ENCODE measurements around the gene MICB. TPM values are rescaled to one million over a fixed set of nuclear protein-coding genes. Genes with fewer than 3 reads are reported as not detected.
"Not testable (repeated sequence)": the region's sequence is repeated elsewhere in the genome, so short reads cannot be mapped to it uniquely, and the experiment has no call there.

Gene MICB
- total RNA-seq, 1 donor = 16.6 TPM

DNA sequence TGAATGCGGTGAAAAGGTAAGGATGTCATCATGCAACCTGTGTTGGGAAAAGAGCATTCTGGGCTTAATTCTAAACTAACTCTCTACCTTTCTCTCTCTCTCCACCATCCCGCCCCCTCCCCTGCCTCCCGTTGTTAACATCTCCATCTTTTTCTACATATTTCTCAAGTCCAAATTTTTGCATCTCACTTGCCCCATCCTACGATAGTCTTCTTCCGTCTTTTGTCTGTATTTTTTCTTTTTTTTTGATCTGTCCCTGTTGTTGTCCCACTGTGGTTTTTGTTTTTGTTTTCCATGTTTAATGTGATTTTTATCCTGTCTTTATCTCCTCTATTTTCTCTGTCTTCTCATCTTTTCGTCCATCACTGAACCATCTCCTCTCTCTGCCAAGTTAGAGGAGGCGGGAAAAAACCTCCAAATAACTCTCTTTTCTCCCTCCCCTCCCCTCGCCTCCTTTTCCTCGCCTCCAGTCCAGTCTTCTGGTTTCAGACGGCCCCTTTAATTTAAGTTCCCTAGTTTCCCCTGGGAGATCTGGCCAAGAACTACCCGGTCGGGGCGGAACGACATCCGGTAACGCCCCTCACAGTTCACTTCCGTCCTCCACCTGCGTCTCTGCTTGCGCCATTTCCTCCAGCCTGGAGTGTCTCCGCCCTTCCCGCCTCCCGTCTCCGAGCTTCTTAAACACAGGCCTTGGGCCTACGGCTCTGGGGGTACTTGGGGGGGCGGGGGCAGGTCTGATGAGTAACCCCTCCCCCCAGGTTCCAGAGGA lies 49.2 kb downstream of the MICB start, which contains the start of gene NFKBIL1:
NFKBIL1 (plus strand) TSS at position 651 of the 769 bp plus-strand sequence; CDS start at position 738, 87 bp downstream.
- peak; percentile 99 for DNase-seq (ENCODE audit: low read depth)
- peak within 1 kb of the TSS; percentile 71 for H3K4me3 ChIP-seq (ENCODE audit: low read depth, low read length)
- TF ChIP-seq, protein P1, sequence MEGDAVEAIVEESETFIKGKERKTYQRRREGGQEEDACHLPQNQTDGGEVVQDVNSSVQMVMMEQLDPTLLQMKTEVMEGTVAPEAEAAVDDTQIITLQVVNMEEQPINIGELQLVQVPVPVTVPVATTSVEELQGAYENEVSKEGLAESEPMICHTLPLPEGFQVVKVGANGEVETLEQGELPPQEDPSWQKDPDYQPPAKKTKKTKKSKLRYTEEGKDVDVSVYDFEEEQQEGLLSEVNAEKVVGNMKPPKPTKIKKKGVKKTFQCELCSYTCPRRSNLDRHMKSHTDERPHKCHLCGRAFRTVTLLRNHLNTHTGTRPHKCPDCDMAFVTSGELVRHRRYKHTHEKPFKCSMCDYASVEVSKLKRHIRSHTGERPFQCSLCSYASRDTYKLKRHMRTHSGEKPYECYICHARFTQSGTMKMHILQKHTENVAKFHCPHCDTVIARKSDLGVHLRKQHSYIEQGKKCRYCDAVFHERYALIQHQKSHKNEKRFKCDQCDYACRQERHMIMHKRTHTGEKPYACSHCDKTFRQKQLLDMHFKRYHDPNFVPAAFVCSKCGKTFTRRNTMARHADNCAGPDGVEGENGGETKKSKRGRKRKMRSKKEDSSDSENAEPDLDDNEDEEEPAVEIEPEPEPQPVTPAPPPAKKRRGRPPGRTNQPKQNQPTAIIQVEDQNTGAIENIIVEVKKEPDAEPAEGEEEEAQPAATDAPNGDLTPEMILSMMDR (IDR thresholded peaks at IDR 0.05; ENCODE audit: insufficient read depth, low read length) = no peak

GRCh38 chr6:31547727-31548543 lies 50.0 kb downstream of the MICB start:
- H3K4me3 ChIP-seq (ENCODE audit: low read depth, low read length) = peak overlapping the region; percentile 71
- TF ChIP-seq, protein P1 (IDR thresholded peaks at IDR 0.05; ENCODE audit: insufficient read depth, low read length) = no peak

DNA sequence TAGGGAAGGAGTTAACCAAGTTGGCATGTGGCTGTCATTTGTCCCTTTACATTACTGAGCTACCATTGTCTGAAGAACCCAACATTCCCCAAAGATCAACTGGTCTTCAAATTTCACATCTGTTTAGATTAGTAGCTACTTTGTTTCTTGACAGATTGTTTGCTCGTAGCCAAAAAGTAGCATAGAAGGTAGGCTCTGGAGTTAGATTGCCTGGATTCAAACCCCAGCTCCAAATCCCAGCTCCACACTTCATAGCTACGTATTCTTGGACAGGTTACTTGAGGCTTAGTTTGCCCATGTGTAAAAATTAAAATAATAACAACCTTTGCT lies 50.6 kb downstream of the MICB start:
- TF ChIP-seq, protein P1 (IDR thresholded peaks at IDR 0.05; ENCODE audit: insufficient read depth, low read length) = no peak
- no peak for DNase-seq (ENCODE audit: low read depth)
- H3K4me3 ChIP-seq (ENCODE audit: low read depth, low read length) = peak overlapping the region; percentile 71

More at GRCh38 chr6:31547727-31548543, 50.0 kb downstream of the MICB start:
- DNase-seq (ENCODE audit: low read depth) = peak; percentile 25

DNA sequence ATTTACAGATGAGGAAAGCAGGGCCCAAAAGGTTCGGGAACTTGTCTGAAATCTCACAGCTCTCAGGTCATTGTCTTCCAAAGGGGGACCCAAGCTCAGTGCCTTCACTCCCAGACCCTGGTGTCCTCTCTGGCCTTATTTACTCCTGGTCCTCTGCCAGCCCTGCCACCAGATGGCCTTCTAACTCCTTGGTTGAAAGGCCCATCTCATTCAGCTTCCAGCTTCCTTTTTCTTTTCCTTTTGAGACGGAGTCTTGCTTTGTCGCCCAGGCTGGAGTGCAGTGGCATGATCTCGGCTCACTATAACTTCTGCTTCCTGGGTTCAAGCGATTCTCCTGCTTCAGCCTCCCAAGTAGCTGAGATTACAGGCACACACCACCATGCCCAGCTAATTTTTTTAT lies 53.4 kb downstream of the MICB start:
- not testable (repeated sequence) for H3K4me3 ChIP-seq (ENCODE audit: low read depth, low read length)
- DNase-seq (ENCODE audit: low read depth) = peak; percentile 32

- no peak overlapping the region for H3K4me3 ChIP-seq (ENCODE audit: low read depth, low read length)
- TF ChIP-seq, protein P1 (IDR thresholded peaks at IDR 0.05; ENCODE audit: insufficient read depth, low read length) = no peak
- DNase-seq (ENCODE audit: low read depth) = no peak
These were observed 58.4 kb downstream of the MICB start for GRCh38 chr6:31556307-31556706.

DNA sequence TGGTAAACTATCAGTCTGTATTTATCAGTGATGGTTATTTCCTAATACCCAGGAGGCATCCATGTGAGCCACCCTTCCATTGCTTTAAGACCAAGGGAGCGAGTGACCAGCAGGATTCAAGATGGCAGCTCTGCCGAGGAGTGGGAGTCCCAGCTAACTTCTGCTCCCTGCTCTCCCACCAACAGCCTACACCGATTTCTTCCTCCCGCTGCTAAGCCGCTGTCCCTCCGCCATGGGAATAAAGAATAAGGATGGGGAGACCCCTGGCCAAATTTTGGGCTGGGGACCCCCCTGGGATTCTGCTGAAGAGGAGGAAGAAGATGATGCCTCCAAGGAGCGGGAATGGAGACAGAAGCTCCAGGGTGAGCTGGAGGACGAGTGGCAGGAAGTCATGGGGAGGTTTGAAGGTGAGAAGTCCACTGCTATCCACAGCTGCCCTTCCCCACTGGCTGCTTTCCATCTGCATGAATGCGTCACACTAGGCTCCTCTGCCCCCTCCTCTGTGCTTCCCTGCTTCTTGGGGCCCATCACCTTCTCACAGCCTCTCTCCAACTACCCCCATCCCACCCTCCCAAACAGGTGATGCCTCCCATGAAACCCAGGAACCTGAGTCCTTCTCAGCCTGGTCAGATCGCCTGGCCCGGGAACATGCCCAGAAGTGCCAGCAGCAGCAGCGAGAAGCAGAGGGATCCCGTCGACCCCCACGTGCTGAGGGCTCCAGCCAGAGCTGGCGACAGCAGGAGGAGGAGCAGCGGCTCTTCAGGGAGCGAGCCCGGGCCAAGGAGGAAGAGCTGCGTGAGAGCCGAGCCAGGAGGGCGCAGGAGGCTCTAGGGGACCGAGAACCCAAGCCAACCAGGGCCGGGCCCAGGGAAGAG lies 59.7 kb downstream of the MICB start:
- TF ChIP-seq, protein P1 (IDR thresholded peaks at IDR 0.05; ENCODE audit: insufficient read depth, low read length) = no peak
- H3K4me3 ChIP-seq (ENCODE audit: low read depth, low read length) = no peak overlapping the region
- no peak for DNase-seq (ENCODE audit: low read depth)

All from fibroblast of the aortic adventitia (primary cell).